ENCODE data around the gene KIF12. TPM values are rescaled to one million over a fixed set of nuclear protein-coding genes. Genes with fewer than 3 reads are reported as not detected.

The KIF12 gene
- total RNA-seq, 1 experiment from 2014 or later, result not detected

DNA sequence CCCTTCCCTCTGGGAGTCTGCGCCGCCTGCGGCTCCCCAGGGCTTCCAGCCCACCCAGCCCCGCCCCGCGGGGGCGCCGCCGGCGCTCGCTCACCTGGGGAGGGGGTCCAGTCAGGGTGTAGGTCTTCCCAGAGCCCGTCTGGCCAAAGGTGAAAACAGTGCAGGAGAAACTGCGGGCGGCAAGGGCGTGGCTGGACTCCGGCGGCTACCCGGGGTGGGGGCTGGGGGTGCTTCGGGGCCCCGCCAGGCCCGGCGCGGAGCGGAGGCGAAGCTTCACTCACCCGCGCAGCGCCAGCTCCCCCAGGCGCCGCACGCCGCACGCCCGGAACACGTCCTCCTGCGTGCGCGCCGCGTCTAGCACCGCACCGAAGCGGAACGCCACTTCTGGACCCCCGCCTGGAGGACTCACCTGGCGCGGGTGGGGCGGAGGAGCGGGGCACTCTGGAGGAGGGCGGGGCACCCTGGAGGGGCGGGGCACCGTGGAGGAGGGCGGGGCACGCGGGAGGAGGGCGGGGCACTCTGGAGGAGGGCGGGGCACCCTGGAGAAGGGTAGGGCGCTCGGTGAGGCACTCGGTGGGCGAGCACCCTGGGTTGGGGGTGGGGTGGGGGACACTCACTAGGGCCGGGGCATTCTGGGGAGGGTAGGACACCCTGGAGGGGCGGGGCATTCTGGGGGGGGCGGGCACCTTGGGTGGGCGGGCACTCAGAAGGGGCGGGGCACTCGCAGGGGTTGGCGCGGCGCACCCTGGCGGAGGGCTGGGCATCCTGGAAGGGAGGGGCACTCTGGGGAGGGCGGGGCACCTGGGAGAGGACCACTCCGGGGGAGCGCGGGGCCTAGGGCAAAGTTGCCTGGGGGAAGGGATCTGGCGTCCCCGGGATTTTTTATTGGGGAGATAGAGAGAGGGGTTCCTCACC lies 814 bp downstream of the KIF12 start:
- intact Hi-C loops (cut with micrococcal nuclease; ENCODE audit: unreplicated experiment), result no loop called here
- Histone ChIP-seq H4K20me1 (ENCODE audit: insufficient read depth) (no peaks in the 10 kb centered on the region), H3K9me3 (ENCODE audit: insufficient read depth, low read depth) (peaks cover 4% of the 10 kb centered on the region), H3K79me2 (ENCODE audit: low read depth) (no peaks in the 10 kb centered on the region), H3K4me3 (no peak overlapping the region), H3K4me2 (no peak overlapping the region), H3K9me2 (ENCODE audit: insufficient read depth) (no peaks in the 10 kb centered on the region), H2AFZ (no peak overlapping the region), H3F3A (ENCODE audit: insufficient read depth, low read depth) (no peaks in the 10 kb centered on the region), H3K27ac (no peak overlapping the region), H3K4me1 (replicated peaks; ENCODE audit: insufficient read depth) (no peaks in the 10 kb centered on the region), H3K36me3 (ENCODE audit: low read depth) (no peaks in the 10 kb centered on the region), H3K27me3 (ENCODE audit: insufficient read depth, low read depth) (no peaks in the 10 kb centered on the region)
- POLR2A ChIA-PET (ENCODE audit: unreplicated experiment), result no interaction called here
- no peak for DNase-seq
- TF ChIP-seq CTCF (conservative IDR thresholded peaks at IDR 0.05) (no peak), EZH2 (IDR thresholded peaks at IDR 0.05; ENCODE audit: low read depth) (no peak)
- CTCF ChIA-PET, result no interaction called here
- BruUV-seq (replicated peaks), result no TSS peak

DNA sequence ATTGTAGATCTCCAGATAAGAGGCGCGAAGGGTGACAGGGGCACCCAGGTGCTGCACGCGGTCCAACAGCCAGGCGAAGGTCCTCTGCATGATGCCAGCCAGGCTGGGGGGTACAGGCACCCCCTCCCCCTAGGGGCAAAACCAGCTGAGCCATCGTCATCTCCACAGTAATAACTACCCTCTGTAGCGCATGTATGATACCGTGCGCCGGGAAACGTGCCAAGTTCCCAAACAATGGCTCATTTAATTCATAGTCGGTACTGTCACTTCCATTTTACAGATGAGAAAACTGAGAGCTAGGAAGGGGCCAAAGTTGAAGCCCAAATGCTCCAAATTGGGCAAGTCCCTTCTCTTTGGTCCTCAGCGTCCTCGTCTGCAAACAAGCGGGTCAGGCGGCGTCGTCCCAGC lies 1.5 kb downstream of the KIF12 start:
- ChIA-PET CTCF (no interaction called here), POLR2A (ENCODE audit: unreplicated experiment) (no interaction called here)
- TF ChIP-seq CTCF (conservative IDR thresholded peaks at IDR 0.05) (no peak), EZH2 (IDR thresholded peaks at IDR 0.05; ENCODE audit: low read depth) (no peak)
- Histone ChIP-seq H3K4me3 (no peak overlapping the region), H3K27ac (no peak overlapping the region), H3K9me3 (ENCODE audit: insufficient read depth, low read depth) (peaks cover 2% of the 10 kb centered on the region), H2AFZ (no peak overlapping the region), H3K9me2 (ENCODE audit: insufficient read depth) (no peaks in the 10 kb centered on the region), H3K27me3 (ENCODE audit: insufficient read depth, low read depth) (no peaks in the 10 kb centered on the region), H4K20me1 (ENCODE audit: insufficient read depth) (no peaks in the 10 kb centered on the region), H3K4me1 (replicated peaks; ENCODE audit: insufficient read depth) (no peaks in the 10 kb centered on the region), H3K79me2 (ENCODE audit: low read depth) (no peaks in the 10 kb centered on the region), H3F3A (ENCODE audit: insufficient read depth, low read depth) (no peaks in the 10 kb centered on the region), H3K4me2 (no peak overlapping the region), H3K36me3 (ENCODE audit: low read depth) (no peaks in the 10 kb centered on the region)
- DNase-seq, result no peak
- intact Hi-C loops (cut with micrococcal nuclease; ENCODE audit: unreplicated experiment), result no loop called here
- no TSS peak for BruUV-seq (replicated peaks)

DNA sequence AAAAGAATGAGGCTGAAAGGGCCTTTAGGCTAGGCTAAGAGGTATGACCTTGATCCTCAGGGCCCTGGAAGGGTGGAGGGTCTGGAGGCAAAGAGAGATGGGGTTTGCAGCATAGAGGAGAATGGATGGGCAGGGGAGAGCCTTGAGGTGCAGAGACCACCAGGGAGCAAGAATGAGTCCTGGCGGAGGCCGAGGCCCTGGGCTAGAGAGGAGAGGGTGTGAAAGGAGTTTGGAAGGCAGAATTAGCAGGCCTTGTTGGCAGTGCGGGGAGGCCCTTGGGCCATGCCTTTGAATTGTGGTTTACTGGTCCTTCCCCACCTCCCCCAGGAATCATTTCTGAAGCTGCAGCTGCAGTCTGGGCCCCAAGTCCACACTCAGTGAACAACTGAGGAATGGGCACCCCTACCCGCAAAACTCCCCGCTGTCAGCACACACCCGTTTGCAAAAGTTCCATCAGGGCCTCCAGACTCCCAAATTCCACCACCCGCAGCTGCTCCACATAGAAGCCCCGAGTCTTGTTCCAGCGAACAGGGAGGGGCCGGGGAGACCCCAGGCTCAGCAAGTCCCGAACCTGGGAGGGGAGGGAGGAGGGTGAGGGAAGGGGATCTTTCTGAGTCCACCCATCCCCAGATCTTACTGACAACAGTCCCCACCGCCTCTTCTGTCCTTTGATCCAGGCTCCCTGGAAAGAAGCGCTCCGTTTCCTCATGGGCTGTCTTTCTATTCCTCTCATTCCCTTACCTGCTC lies 2.1 kb downstream of the KIF12 start:
- H3K4me3 ChIP-seq, result no peak overlapping the region
- no peaks in the 10 kb centered on the region for H3K27me3 ChIP-seq (ENCODE audit: insufficient read depth, low read depth)
- no peaks in the 10 kb centered on the region for H3K4me1 ChIP-seq (replicated peaks; ENCODE audit: insufficient read depth)
- CTCF ChIA-PET, result no interaction called here
- no peak overlapping the region for H3K27ac ChIP-seq
- H4K20me1 ChIP-seq (ENCODE audit: insufficient read depth), result no peaks in the 10 kb centered on the region
- H3K9me3 ChIP-seq (ENCODE audit: insufficient read depth, low read depth), result no peaks in the 10 kb centered on the region; the same call in 1 of the 2 replicates
- no peak for TF ChIP-seq CTCF (conservative IDR thresholded peaks at IDR 0.05)
- TF ChIP-seq EZH2 (IDR thresholded peaks at IDR 0.05; ENCODE audit: low read depth), result no peak
- no TSS peak for BruUV-seq (replicated peaks)
- no peak overlapping the region for H2AFZ ChIP-seq
- intact Hi-C loops (cut with micrococcal nuclease; ENCODE audit: unreplicated experiment), result no loop called here
- no peaks in the 10 kb centered on the region for H3K9me2 ChIP-seq (ENCODE audit: insufficient read depth)
- H3F3A ChIP-seq (ENCODE audit: insufficient read depth, low read depth), result no peaks in the 10 kb centered on the region
- no peaks in the 10 kb centered on the region for H3K36me3 ChIP-seq (ENCODE audit: low read depth)
- H3K79me2 ChIP-seq (ENCODE audit: low read depth), result no peaks in the 10 kb centered on the region
- POLR2A ChIA-PET (ENCODE audit: unreplicated experiment), result no interaction called here
- H3K4me2 ChIP-seq, result no peak overlapping the region
- no peak for DNase-seq

All from PC-9 (cell line).